ENCODE measurements around the gene SCAMP2. TPM values are rescaled to one million over a fixed set of nuclear protein-coding genes. Genes with fewer than 3 reads are reported as not detected.

The SCAMP2 gene
- polyA plus RNA-seq, 1 donor from 2014 or later: 4.5 TPM

DNA sequence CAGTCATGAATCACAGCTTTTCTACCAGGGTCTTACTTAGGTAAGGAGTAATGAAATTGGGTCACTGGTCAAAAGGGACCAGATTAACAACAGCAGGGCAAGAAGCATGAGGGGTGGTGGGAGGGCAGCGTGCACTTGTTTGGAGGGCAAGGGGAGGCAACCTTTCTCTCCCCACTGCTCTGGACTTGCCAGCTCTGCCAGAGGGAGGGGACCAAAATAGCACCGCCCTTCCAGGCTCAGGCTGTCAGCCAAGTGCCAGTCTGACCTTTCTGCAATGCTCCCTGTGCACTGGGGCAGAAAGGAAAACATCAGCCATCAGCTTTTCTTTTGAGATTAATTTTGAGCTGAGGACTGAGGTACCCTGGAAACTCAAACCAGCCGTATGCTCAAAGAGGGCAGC is 25.7 kb downstream of the SCAMP2 start:
- Histone ChIP-seq H3K9me3 (ENCODE audit: low read length) (no peaks in the 10 kb centered on the region), H3F3A (ENCODE audit: insufficient read depth, low read length, poor library complexity, severe bottlenecking) (no peaks in the 10 kb centered on the region), H2AFZ (ENCODE audit: low read depth, low read length) (no peak overlapping the region), H3K79me2 (replicated peaks; ENCODE audit: insufficient read depth, low read length) (no peaks in the 10 kb centered on the region), H4K20me1 (ENCODE audit: insufficient read depth) (no peaks in the 10 kb centered on the region), H3K27me3 (ENCODE audit: insufficient read depth, low read depth, low read length) (no peaks in the 10 kb centered on the region), H3K4me2 (ENCODE audit: low read length) (no peak overlapping the region), H3K36me3 (ENCODE audit: insufficient read depth, low read length) (no peaks in the 10 kb centered on the region), H3K9me2 (ENCODE audit: insufficient read depth, low read length) (no peaks in the 10 kb centered on the region), H3K9ac (ENCODE audit: low read length) (no peak overlapping the region), H3K27ac (ENCODE audit: low read length) (no peak overlapping the region), H3K4me3 (ENCODE audit: low read length) (no peak overlapping the region)
- TF ChIP-seq RAD21 (conservative IDR thresholded peaks at IDR 0.05) (no peak), MXI1 (conservative IDR thresholded peaks at IDR 0.05; ENCODE audit: poor library complexity, severe bottlenecking) (no peak), TAF1 (IDR thresholded peaks at IDR 0.05; ENCODE audit: low read depth) (no peak), POLR2AphosphoS5 (IDR thresholded peaks at IDR 0.05) (no peak), EZH2 (IDR thresholded peaks at IDR 0.05; ENCODE audit: borderline replicate concordance, insufficient read depth, low read length, poor library complexity, severe bottlenecking) (no peak), EP300 (conservative IDR thresholded peaks at IDR 0.05; ENCODE audit: poor library complexity, severe bottlenecking) (no peak), SMC3 (conservative IDR thresholded peaks at IDR 0.05; ENCODE audit: poor library complexity) (no peak)
- TF ChIP-seq, protein P1, sequence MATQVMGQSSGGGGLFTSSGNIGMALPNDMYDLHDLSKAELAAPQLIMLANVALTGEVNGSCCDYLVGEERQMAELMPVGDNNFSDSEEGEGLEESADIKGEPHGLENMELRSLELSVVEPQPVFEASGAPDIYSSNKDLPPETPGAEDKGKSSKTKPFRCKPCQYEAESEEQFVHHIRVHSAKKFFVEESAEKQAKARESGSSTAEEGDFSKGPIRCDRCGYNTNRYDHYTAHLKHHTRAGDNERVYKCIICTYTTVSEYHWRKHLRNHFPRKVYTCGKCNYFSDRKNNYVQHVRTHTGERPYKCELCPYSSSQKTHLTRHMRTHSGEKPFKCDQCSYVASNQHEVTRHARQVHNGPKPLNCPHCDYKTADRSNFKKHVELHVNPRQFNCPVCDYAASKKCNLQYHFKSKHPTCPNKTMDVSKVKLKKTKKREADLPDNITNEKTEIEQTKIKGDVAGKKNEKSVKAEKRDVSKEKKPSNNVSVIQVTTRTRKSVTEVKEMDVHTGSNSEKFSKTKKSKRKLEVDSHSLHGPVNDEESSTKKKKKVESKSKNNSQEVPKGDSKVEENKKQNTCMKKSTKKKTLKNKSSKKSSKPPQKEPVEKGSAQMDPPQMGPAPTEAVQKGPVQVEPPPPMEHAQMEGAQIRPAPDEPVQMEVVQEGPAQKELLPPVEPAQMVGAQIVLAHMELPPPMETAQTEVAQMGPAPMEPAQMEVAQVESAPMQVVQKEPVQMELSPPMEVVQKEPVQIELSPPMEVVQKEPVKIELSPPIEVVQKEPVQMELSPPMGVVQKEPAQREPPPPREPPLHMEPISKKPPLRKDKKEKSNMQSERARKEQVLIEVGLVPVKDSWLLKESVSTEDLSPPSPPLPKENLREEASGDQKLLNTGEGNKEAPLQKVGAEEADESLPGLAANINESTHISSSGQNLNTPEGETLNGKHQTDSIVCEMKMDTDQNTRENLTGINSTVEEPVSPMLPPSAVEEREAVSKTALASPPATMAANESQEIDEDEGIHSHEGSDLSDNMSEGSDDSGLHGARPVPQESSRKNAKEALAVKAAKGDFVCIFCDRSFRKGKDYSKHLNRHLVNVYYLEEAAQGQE (IDR thresholded peaks at IDR 0.05; ENCODE audit: borderline replicate concordance): no peak
- TF ChIP-seq, protein P2, sequence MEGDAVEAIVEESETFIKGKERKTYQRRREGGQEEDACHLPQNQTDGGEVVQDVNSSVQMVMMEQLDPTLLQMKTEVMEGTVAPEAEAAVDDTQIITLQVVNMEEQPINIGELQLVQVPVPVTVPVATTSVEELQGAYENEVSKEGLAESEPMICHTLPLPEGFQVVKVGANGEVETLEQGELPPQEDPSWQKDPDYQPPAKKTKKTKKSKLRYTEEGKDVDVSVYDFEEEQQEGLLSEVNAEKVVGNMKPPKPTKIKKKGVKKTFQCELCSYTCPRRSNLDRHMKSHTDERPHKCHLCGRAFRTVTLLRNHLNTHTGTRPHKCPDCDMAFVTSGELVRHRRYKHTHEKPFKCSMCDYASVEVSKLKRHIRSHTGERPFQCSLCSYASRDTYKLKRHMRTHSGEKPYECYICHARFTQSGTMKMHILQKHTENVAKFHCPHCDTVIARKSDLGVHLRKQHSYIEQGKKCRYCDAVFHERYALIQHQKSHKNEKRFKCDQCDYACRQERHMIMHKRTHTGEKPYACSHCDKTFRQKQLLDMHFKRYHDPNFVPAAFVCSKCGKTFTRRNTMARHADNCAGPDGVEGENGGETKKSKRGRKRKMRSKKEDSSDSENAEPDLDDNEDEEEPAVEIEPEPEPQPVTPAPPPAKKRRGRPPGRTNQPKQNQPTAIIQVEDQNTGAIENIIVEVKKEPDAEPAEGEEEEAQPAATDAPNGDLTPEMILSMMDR (IDR thresholded peaks at IDR 0.05; ENCODE audit: poor library complexity, severe bottlenecking): no peak

DNA sequence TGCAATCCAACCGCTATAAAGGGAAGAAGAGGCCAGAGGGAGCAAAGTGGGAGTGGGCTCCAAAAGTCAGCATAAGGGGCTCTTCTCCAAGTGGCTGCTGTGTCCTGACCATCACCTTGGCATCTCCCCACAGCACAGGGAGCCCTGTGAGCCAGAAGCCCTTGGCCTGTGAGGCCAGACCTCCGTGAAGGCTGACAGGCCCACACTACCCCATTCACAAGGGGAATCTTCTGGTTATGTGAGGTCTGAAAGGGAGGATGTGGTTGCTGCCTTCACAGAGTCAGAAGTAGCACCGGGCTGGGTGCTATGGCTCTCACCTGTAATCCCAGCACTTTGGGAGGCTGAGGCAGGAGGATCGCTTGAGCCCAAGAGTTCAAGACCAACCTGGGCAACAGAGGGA is 27.6 kb downstream of the SCAMP2 start:
- H2AFZ ChIP-seq (ENCODE audit: low read depth, low read length): no peak overlapping the region
- no peaks in the 10 kb centered on the region for H3K9me2 ChIP-seq (ENCODE audit: insufficient read depth, low read length)
- no peak for TF ChIP-seq EP300 (conservative IDR thresholded peaks at IDR 0.05; ENCODE audit: poor library complexity, severe bottlenecking)
- no peak for TF ChIP-seq RAD21 (conservative IDR thresholded peaks at IDR 0.05)
- TF ChIP-seq POLR2AphosphoS5 (IDR thresholded peaks at IDR 0.05): no peak
- no peak for TF ChIP-seq SMC3 (conservative IDR thresholded peaks at IDR 0.05; ENCODE audit: poor library complexity)
- no peak for TF ChIP-seq MXI1 (conservative IDR thresholded peaks at IDR 0.05; ENCODE audit: poor library complexity, severe bottlenecking)
- no peak for TF ChIP-seq TAF1 (IDR thresholded peaks at IDR 0.05; ENCODE audit: low read depth)
- TF ChIP-seq, protein P1 (IDR thresholded peaks at IDR 0.05; ENCODE audit: borderline replicate concordance): no peak
- TF ChIP-seq, protein P2 (IDR thresholded peaks at IDR 0.05; ENCODE audit: poor library complexity, severe bottlenecking): no peak
- no peak for TF ChIP-seq EZH2 (IDR thresholded peaks at IDR 0.05; ENCODE audit: borderline replicate concordance, insufficient read depth, low read length, poor library complexity, severe bottlenecking)
- no peak overlapping the region for H3K27ac ChIP-seq (ENCODE audit: low read length)
- H3K4me3 ChIP-seq (ENCODE audit: low read length): no peak overlapping the region
- no peaks in the 10 kb centered on the region for H3F3A ChIP-seq (ENCODE audit: insufficient read depth, low read length, poor library complexity, severe bottlenecking)
- H3K9me3 ChIP-seq (ENCODE audit: low read length): no peaks in the 10 kb centered on the region
- no peaks in the 10 kb centered on the region for H3K79me2 ChIP-seq (replicated peaks; ENCODE audit: insufficient read depth, low read length)
- H3K27me3 ChIP-seq (ENCODE audit: insufficient read depth, low read depth, low read length): no peaks in the 10 kb centered on the region
- H4K20me1 ChIP-seq (ENCODE audit: insufficient read depth): no peaks in the 10 kb centered on the region
- no peak overlapping the region for H3K4me2 ChIP-seq (ENCODE audit: low read length)
- no peaks in the 10 kb centered on the region for H3K36me3 ChIP-seq (ENCODE audit: insufficient read depth, low read length)
- H3K9ac ChIP-seq (ENCODE audit: low read length): no peak overlapping the region
